Mammary epithelial cell (primary cell): ENCODE measurements around the gene PRH2.

Source experiments
- CTCF ChIP-seq, 2 donors: IDR thresholded peaks in 1 of 2; conservative IDR thresholded peaks in 1 of 2; 2 replicates each; pipeline ENCODE4 v1.5.1; 2011 to 2012; ENCODE audit warnings: inconsistent platforms in 2 of 2, low read length in 2 of 2, mild to moderate bottlenecking in 2 of 2, control low read depth in 1 of 2, low read depth in 1 of 2; ENCODE audit not compliant: insufficient read depth in 1 of 2; ENCODE audit errors: extremely low read depth in 1 of 2
- EZH2 ChIP-seq: IDR thresholded peaks from 2 replicates; pipeline ENCODE4 v1.6.1; 2012; ENCODE audit warnings: low read length, inconsistent platforms, borderline replicate concordance

- TF ChIP-seq CTCF (conservative IDR thresholded peaks at IDR 0.05 in 1 of 2, IDR thresholded peaks at IDR 0.05 in 1 of 2; ENCODE audit: extremely low read depth in 1 of 2, insufficient read depth in 1 of 2, low read depth in 1 of 2, low read length in 2 of 2) (peak; percentile 28 to 44), EZH2 (no peak)
These were observed 27.6 kb upstream of the PRH2 start for GRCh38 chr12:10901427-10901826.
